H1 (cell line): ENCODE measurements around the gene POLA2. TPM values are rescaled to one million over a fixed set of nuclear protein-coding genes. Genes with fewer than 3 reads are reported as not detected.

Experiments used
- CTCF ChIA-PET: fragments of 300-600 bp; sonication (Branson Sonifier 250); formaldehyde crosslinking; loops from one replicate; lab custom pipeline; 2021; ENCODE audit not compliant: partially characterized antibody; lab: Charles Lee
- POLR2A ChIA-PET: fragments of 300-600 bp; sonication (Branson Sonifier 250); formaldehyde crosslinking; loops from one replicate; lab custom pipeline; 2021; ENCODE audit warnings: inconsistent platforms; ENCODE audit not compliant: partially characterized antibody; lab: Charles Lee
- DNase-seq, 2 experiments: peaks; one replicate each; pipeline versions ENCODE4 v3.0.0 to v3.0.0-alpha.2; 2010 to 2022; ENCODE audit warnings: low spot score in 2 of 2, low read depth in 1 of 2, mixed read lengths in 1 of 2
- FAIRE-seq: peaks from 2 replicates; lab custom pipeline; 2011; peaks lifted over from hg19 to GRCh38; lab: Jason Lieb, UNC
- H2AFZ ChIP-seq: 2 replicates; pipeline ENCODE4 v1.8.1; 2012; ENCODE audit warnings: low read length, inconsistent platforms
- H2AK5ac ChIP-seq: 2 replicates; pipeline ENCODE4 v1.6.1; 2013; ENCODE audit warnings: low read depth, low read length
- H2BK120ac ChIP-seq: replicated peaks from 2 replicates; pipeline ENCODE3; 2013; ENCODE audit warnings: low read depth, low read length, inconsistent platforms
- H2BK12ac ChIP-seq: 2 replicates; pipeline ENCODE4 v1.6.1; 2013; ENCODE audit warnings: low read depth, low read length
- H2BK15ac ChIP-seq: 2 replicates; pipeline ENCODE4 v1.6.1; 2013; ENCODE audit warnings: low read length
- H2BK20ac ChIP-seq: 2 replicates; pipeline ENCODE4 v1.6.1; 2013; ENCODE audit warnings: low read length
- H2BK5ac ChIP-seq: 2 replicates; pipeline ENCODE4 v1.6.1; 2013; ENCODE audit warnings: low read depth, low read length
- H3K14ac ChIP-seq: 2 replicates; pipeline ENCODE4 v1.6.1; 2013; ENCODE audit warnings: inconsistent platforms; ENCODE audit not compliant: insufficient read length
- H3K18ac ChIP-seq: 2 replicates; pipeline ENCODE4 v1.6.1; 2013; ENCODE audit warnings: low read length; ENCODE audit errors: extremely low read depth
- H3K23ac ChIP-seq: 2 replicates; pipeline ENCODE4 v1.6.1; 2013; ENCODE audit warnings: inconsistent platforms; ENCODE audit not compliant: insufficient read length
- H3K23me2 ChIP-seq: 2 replicates; pipeline ENCODE4 v1.6.1; 2013; ENCODE audit warnings: low read depth, low read length
- H3K27ac ChIP-seq: 2 replicates; pipeline ENCODE4 v1.6.1; 2011; ENCODE audit warnings: low read depth, low read length, inconsistent platforms
- H3K27me3 ChIP-seq, 4 experiments: replicated peaks in 1 of 4; 1 replicate in 1 of 4; 2 replicates in 3 of 4; pipeline versions ENCODE4 v1.6.1 to v1.8.1; 2011 to 2013; ENCODE audit warnings: low read length in 3 of 4, mild to moderate bottlenecking in 3 of 4, inconsistent platforms in 2 of 4, mixed read lengths in 2 of 4, moderate library complexity in 1 of 4; ENCODE audit not compliant: control insufficient read depth in 3 of 4, insufficient read depth in 3 of 4; ENCODE audit errors: extremely low read depth in 1 of 4
- H3K36me3 ChIP-seq, 4 experiments: 2 replicates each; pipeline versions ENCODE4 v1.6.1 to v1.8.1; 2011 to 2013; ENCODE audit warnings: mild to moderate bottlenecking in 4 of 4, low read length in 3 of 4, moderate library complexity in 2 of 4, control low read depth in 1 of 4, inconsistent platforms in 1 of 4; ENCODE audit not compliant: insufficient read depth in 4 of 4, control insufficient read depth in 2 of 4
- H3K4ac ChIP-seq: replicated peaks from 2 replicates; pipeline ENCODE3; 2013; ENCODE audit warnings: low read length, low read depth, mixed read lengths, inconsistent platforms; ENCODE audit not compliant: insufficient read length
- H3K4me1 ChIP-seq, 4 experiments: replicated peaks in 1 of 4; 1 replicate in 1 of 4; 2 replicates in 3 of 4; pipeline versions ENCODE4 v1.6.1 to v1.8.1; 2011 to 2013; ENCODE audit warnings: low read length in 3 of 4, inconsistent platforms in 2 of 4, mixed read lengths in 1 of 4; ENCODE audit not compliant: insufficient read depth in 4 of 4, control insufficient read depth in 3 of 4
- H3K4me2 ChIP-seq, 2 experiments: 2 replicates each; pipeline versions ENCODE4 v1.6.1 to v1.8.1; 2011 to 2013; ENCODE audit warnings: low read depth in 2 of 2, low read length in 2 of 2, control low read depth in 1 of 2, inconsistent platforms in 1 of 2, mild to moderate bottlenecking in 1 of 2; ENCODE audit not compliant: insufficient read depth in 1 of 2
- H3K4me3 ChIP-seq, 4 experiments: fragments of 200-600, 300-600 bp in 1 of 4; sonication (generic), shearing (Covaris generic), sonication (Bioruptor Twin) in 1 of 4; 2 replicates each; pipeline versions ENCODE4 v1.5.1 to v1.8.1; 2011 to 2016; ENCODE audit warnings: low read length in 4 of 4, low read depth in 3 of 4, control low read depth in 2 of 4, inconsistent platforms in 2 of 4, mild to moderate bottlenecking in 2 of 4, mixed read lengths in 1 of 4, moderate library complexity in 1 of 4; ENCODE audit not compliant: insufficient read depth in 2 of 4; ENCODE audit errors: extremely low read depth in 1 of 4
- H3K56ac ChIP-seq: replicated peaks from 2 replicates; pipeline ENCODE3; 2013; ENCODE audit warnings: low read depth, mild to moderate bottlenecking, mixed read lengths, low read length, inconsistent platforms; ENCODE audit not compliant: insufficient read length
- H3K79me1 ChIP-seq: 2 replicates; pipeline ENCODE4 v1.6.1; 2013; ENCODE audit warnings: low read depth, low read length, control low read depth
- H3K79me2 ChIP-seq, 2 experiments: 2 replicates each; pipeline versions ENCODE4 v1.6.1 to v1.8.1; 2012 to 2013; ENCODE audit warnings: low read length in 2 of 2, mild to moderate bottlenecking in 2 of 2, inconsistent platforms in 1 of 2; ENCODE audit not compliant: insufficient read depth in 2 of 2, control insufficient read depth in 1 of 2
- H3K9ac ChIP-seq, 4 experiments: replicated peaks in 1 of 4; 1 replicate in 1 of 4; 2 replicates in 3 of 4; pipeline versions ENCODE4 v1.6.1 to v1.8.1; 2011 to 2013; ENCODE audit warnings: low read depth in 3 of 4, low read length in 3 of 4, control low read depth in 2 of 4, mild to moderate bottlenecking in 2 of 4, moderate library complexity in 2 of 4, inconsistent platforms in 1 of 4; ENCODE audit errors: extremely low read depth in 1 of 4
- H3K9me3 ChIP-seq, 2 experiments: 2 replicates each; pipeline versions ENCODE4 v1.6.1 to v1.8.1; 2012 to 2013; ENCODE audit warnings: mild to moderate bottlenecking in 2 of 2, moderate library complexity in 2 of 2, control low read depth in 1 of 2, inconsistent platforms in 1 of 2, low read depth in 1 of 2, low read length in 1 of 2, mixed read lengths in 1 of 2; ENCODE audit not compliant: insufficient read depth in 2 of 2
- H4K20me1 ChIP-seq, 2 experiments: replicated peaks in 1 of 2; 2 replicates each; pipeline versions ENCODE3 to v1.8.1; 2011 to 2013; ENCODE audit warnings: inconsistent platforms in 2 of 2, low read length in 2 of 2, mild to moderate bottlenecking in 1 of 2; ENCODE audit not compliant: insufficient read depth in 2 of 2, control insufficient read depth in 1 of 2
- H4K5ac ChIP-seq: 2 replicates; pipeline ENCODE4 v1.6.1; 2013; ENCODE audit warnings: low read length, low read depth, mixed read lengths, inconsistent platforms; ENCODE audit not compliant: insufficient read length
- H4K8ac ChIP-seq: 2 replicates; pipeline ENCODE4 v1.8.0; 2013; ENCODE audit warnings: mild to moderate bottlenecking, moderate library complexity, low read length, inconsistent platforms; ENCODE audit not compliant: insufficient read depth; ENCODE audit errors: extremely low read depth
- H4K91ac ChIP-seq: replicated peaks from 2 replicates; pipeline ENCODE3; 2013; ENCODE audit warnings: low read length, mixed read lengths, inconsistent platforms; ENCODE audit not compliant: insufficient read length
- ASH2L ChIP-seq: fragments of 200-600, 300-600 bp; sonication (generic); IDR thresholded peaks from one replicate; pipeline ENCODE4 v1.7.1; 2017; ENCODE audit warnings: low read length
- BACH1 ChIP-seq: IDR thresholded peaks from 2 replicates; pipeline ENCODE4 v1.6.1; 2012; ENCODE audit warnings: low read length, improper control_type of control experiment
- BRCA1 ChIP-seq: IDR thresholded peaks from 2 replicates; pipeline ENCODE4 v1.6.1; 2012; ENCODE audit warnings: low read depth, low read length, improper control_type of control experiment
- CEBPB ChIP-seq: IDR thresholded peaks from 2 replicates; pipeline ENCODE4 v1.6.1; 2012; ENCODE audit warnings: low read depth, low read length
- EGR1 ChIP-seq: IDR thresholded peaks from 2 replicates; pipeline ENCODE4 v1.6.1; 2011; ENCODE audit warnings: low read depth, low read length, borderline replicate concordance
- EP300 ChIP-seq, 2 experiments: IDR thresholded peaks; 1 replicate in 1 of 2; 2 replicates in 1 of 2; pipeline ENCODE4 v1.6.1; 2011 to 2012; ENCODE audit warnings: low read depth in 2 of 2, low read length in 2 of 2, mild to moderate bottlenecking in 2 of 2, borderline replicate concordance in 1 of 2, inconsistent platforms in 1 of 2, moderate library complexity in 1 of 2
- NANOG ChIP-seq: IDR thresholded peaks from 2 replicates; pipeline ENCODE4 v1.6.1; 2011; ENCODE audit warnings: low read length, low read depth, mild to moderate bottlenecking, inconsistent platforms; ENCODE audit not compliant: insufficient read depth, poor library complexity, severe bottlenecking
- POLR2A ChIP-seq, 2 experiments: IDR thresholded peaks; 1 replicate in 1 of 2; 2 replicates in 1 of 2; pipeline ENCODE4 v1.6.1; 2011; ENCODE audit warnings: low read depth in 2 of 2, low read length in 2 of 2, mild to moderate bottlenecking in 2 of 2; ENCODE audit errors: control extremely low read depth in 1 of 2
- RFX5 ChIP-seq: IDR thresholded peaks from 2 replicates; pipeline ENCODE4 v1.6.1; 2011; ENCODE audit warnings: low read depth, low read length, improper control_type of control experiment, borderline replicate concordance
- SAP30 ChIP-seq: fragments of 300-600 bp; sonication (generic); IDR thresholded peaks from 2 replicates; pipeline ENCODE4 v1.7.1; 2012; ENCODE audit warnings: low read length, moderate library complexity, mild to moderate bottlenecking, inconsistent platforms; ENCODE audit not compliant: insufficient read depth, insufficient replicate concordance
- TAF1 ChIP-seq: IDR thresholded peaks from 2 replicates; pipeline ENCODE4 v1.6.1; 2011; ENCODE audit warnings: mild to moderate bottlenecking, low read depth, low read length
- ZNF274 ChIP-seq: IDR thresholded peaks from 2 replicates; pipeline ENCODE4 v1.7.0; 2012; ENCODE audit warnings: low read length, borderline replicate concordance; ENCODE audit errors: extremely low read depth
- WGBS, 2 experiments: shearing (Covaris generic) in 1 of 2; methylation state at CpG; one replicate each; pipeline versions ENCODE4 v1.1.6 to v1.1.7; 2013 to 2015; ENCODE audit warnings: low lambda C conversion rate in 2 of 2, mixed read lengths in 2 of 2, inconsistent platforms in 1 of 2, low coverage in 1 of 2, missing lambda C conversion rate in 1 of 2; ENCODE audit not compliant: insufficient replicate concordance in 2 of 2, insufficient coverage in 1 of 2, insufficient read length in 1 of 2; ENCODE audit errors: extremely low coverage in 1 of 2, missing lambda C conversion rate in 1 of 2; 5-methylcytosine and 5-hydroxymethylcytosine counted together
- polyA plus RNA-seq, 7 experiments: library from polyadenylated mRNA; depleted of rRNA in 3 of 7; stranded (reverse) in 5 of 7; unstranded in 2 of 7; fragments of >200 nt in 5 of 7; fragments of 200-250 nt in 2 of 7; gene quantifications; 1 replicate in 5 of 7; 2 replicates in 1 of 7; 4 replicates in 1 of 7; pipeline versions ENCODE4 v1.2.1 to v1.2.3, GENCODE V29; 2011 to 2013; ENCODE audit warnings: missing spikeins in 2 of 7, mixed read lengths in 2 of 7
- total RNA-seq: library from RNA; stranded (reverse); fragmentation: NEBNext Ultra II Directional; extraction: Animal tissue kit (Norgen Biotek cat#: 25700); gene quantifications from 2 replicates; pipeline ENCODE4 v1.2.1, GENCODE V29; 2021

POLA2 gene
- total and polyA plus RNA-seq, 2 of the 8 experiments (the other 6 are each of a cell fraction or from before 2014, with no cell fraction given), result 31.2 to 55.9 TPM

GRCh38 chr11:65214212-65214845 lies 47.4 kb upstream of the POLA2 start:
- WGBS, 2 experiments, result 84% methylated on average over 16 of the region's 16 CpGs; no CpG with 5 or more reads in 1 of the 2 experiments
- ChIA-PET POLR2A (interaction anchor here (0.5 to 13.9 kb wide), 21 partner anchors 10 to 285 kb away, joined by 3 to 324 read pairs (median 9); partner anchors contain the start of genes CAPN1, CDC42EP2, MALAT1 and POLA2), CTCF (interaction anchor here (0.9 to 11.9 kb wide), 9 partner anchors 9 to 218 kb away, joined by 3 to 184 read pairs (median 6); partner anchors contain the start of gene CAPN1)
- Histone ChIP-seq H2BK5ac (peak overlapping the region; percentile 99; the same call in 1 of the 2 replicates), H3K27me3 (no peaks in the 10 kb centered on the region), H3K79me2 (peaks cover 0 to 15% of the 10 kb centered on the region in 2 experiments; a peak in 1 of 4 replicates), H3K36me3 (peaks cover 12 to 26% (median 20%) of the 10 kb centered on the region in 4 experiments; a peak in 7 of 8 replicates), H3K4me1 (peaks cover 5 to 36% (median 29%) of the 10 kb centered on the region in 4 experiments), H3K4me3 (peak overlapping the region in 3 of 4 experiments; percentile 18 to 52 (median 32); a peak in 6 of 8 replicates), H3K18ac (peak overlapping the region; percentile 83), H3K23ac (no peak overlapping the region), H3K79me1 (peaks cover 4% of the 10 kb centered on the region; the same call in 1 of the 2 replicates), H3K23me2 (peaks cover 11% of the 10 kb centered on the region; the same call in 1 of the 2 replicates), H4K8ac (peak overlapping the region; percentile 89; the same call in 1 of the 2 replicates), H3K4me2 (peak overlapping the region; percentile 60 to 76), H2BK20ac (peak overlapping the region; percentile 90), H2BK120ac (peak overlapping the region; percentile 67), H3K27ac (peak overlapping the region; percentile 81; the same call in 1 of the 2 replicates), H4K5ac (peak overlapping the region; percentile 57), H3K4ac (peak overlapping the region; percentile 99), H3K9ac (peak overlapping the region in 2 of 4 experiments; percentile 54; a peak in 5 of 7 replicates), H4K20me1 (peaks cover 0 to 3% of the 10 kb centered on the region in 2 experiments), H2AFZ (no peak overlapping the region), H3K14ac (no peak overlapping the region), H2BK15ac (no peak overlapping the region), H3K56ac (peak overlapping the region; percentile 81), H4K91ac (peak overlapping the region; percentile 98), H3K9me3 (no peaks in the 10 kb centered on the region), H2AK5ac (peak overlapping the region; percentile 98; the same call in 1 of the 2 replicates), H2BK12ac (peak overlapping the region; percentile 98)
- DNase-seq, result no peak
- no peak for FAIRE-seq
- TF ChIP-seq CEBPB (no peak), ZNF274 (no peak), ASH2L (no peak), BRCA1 (no peak), EP300 (IDR thresholded peaks at IDR 0.05; ENCODE audit: borderline replicate concordance in 1 of 2, low read depth in 2 of 2, low read length in 2 of 2) (no peak), TAF1 (no peak), POLR2A (IDR thresholded peaks at IDR 0.05; ENCODE audit: control extremely low read depth in 1 of 2, low read depth in 2 of 2, low read length in 2 of 2) (no peak), NANOG (no peak), RFX5 (no peak), BACH1 (no peak), EGR1 (no peak), SAP30 (no peak)
